ENCODE measurements around the gene RASGRF1.
"Not testable (repeated sequence)": the region's sequence is repeated elsewhere in the genome, so short reads cannot be mapped to it uniquely, and the experiment has no call there.

RASGRF1 gene

DNA sequence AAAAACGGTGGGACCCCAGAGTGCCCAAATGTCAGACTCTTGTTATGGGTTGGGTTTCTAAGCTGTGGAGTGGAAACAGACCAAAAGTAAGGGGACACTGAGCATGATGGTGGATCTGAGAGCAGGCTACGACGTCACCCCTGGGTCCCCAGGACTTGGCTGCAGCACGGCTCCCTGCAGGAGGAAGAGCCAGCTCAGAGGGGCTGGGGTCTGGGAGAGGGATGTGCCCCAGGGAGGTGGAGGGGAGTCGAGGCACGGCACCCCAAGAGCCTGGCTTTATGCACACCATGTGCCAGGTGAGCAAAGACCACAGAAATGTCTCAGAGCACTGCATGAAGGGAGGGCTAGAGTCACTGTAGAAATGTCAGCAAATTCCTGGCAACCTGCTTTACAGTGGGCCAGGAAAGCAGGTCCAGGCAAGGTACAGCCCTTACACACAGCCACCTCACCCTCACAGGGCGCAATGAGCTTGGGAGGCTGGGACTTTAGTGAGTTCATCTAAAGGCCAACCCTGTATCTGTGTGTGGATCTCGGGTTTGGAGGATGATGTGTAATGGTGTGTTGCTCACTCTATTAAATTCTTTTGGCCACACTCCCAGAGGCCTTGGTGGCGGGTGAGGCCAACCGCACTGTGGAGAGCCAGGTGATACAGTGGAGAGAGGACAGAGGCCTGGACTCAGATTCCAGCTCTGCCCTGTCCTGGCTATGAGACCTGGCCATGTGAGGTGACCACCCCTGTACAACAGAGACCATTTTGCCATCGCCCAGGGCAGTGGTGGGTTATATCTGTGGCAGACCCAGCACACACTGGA is 159.8 kb downstream of the RASGRF1 start:
- no peak for DNase-seq (ENCODE audit: low read depth in 2 of 2)

DNA sequence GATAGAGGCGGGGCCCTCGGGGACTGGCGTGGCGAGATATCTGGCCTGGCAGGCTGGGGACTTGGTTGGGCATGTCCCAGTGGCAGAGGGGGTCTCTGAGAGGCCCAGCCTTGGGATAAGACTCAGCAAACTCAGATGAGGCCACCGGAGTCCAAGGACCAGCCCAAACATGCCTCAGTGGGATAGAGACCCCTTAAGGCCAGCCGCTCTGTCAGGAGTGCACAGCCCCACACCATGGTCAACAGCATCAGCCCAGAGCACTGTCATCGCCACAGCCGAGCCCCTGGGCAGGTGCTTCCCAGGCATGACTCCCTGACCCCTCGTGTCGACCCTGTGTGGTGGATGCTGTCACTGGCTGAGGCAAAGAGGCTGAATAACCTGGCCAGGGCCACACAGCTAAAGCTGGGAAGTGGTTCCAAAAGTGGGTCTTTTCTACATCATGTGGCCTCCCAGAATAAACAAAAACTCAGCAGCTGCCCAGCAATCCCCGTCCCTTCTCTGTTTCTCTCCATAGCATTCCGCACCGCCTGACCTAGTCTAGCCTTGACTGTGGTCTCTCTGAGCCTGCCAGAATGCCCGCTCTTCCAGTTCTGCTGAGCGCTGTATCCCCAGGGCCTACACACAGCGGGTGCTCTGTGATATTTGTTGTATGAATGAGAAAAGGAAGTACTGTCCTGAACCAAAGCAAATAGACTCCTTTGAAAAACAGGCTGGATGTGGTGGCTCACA is 160.9 kb downstream of the RASGRF1 start:
- DNase-seq (ENCODE audit: low read depth in 2 of 2) = no peak

DNA sequence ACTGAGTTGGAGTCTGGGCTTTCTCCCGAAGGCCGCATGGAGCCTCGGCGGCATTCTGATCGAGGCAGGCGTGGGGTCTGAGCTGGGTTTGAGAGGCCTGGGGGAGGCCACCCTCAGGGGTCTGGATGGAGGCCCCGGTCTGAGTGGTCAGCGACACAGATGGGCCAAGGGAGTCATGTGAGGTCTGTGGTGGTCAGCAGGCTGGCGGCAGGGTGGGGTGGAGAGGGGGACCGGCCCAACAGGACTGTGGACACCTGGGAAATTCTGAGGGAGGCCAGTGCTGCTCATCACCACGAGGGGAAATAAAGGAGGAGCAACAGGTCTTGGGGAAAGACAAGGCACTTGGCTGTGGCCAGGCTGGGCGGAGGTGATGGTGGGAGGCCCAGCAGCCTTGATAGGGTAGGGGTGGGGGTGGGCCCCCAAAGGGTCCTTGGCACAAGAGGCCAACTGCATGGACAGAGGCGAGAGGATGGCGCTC is 161.9 kb downstream of the RASGRF1 start:
- no peak for DNase-seq (ENCODE audit: low read depth in 2 of 2)

DNA sequence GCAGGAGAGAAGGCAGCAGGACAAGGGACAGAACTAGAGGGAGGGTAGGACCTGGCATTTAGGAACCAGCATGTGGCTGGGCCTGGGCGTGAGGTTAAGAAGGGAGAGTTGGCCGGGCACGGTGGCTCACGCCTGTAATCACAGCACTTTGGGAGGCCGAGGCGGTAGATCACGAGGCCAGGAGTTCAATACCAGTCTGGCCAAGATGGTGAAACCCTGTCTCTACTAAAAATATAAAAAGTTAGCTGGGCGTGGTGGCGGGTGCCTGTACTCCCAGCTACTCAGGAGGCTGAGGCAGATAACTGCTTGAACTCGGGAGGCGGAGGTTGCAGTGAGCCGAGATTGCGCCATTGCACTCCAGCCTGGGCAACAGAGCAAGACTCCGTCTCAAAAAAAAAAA is 162.4 kb downstream of the RASGRF1 start:
- not testable (repeated sequence) for DNase-seq (ENCODE audit: low read depth in 2 of 2)

DNA sequence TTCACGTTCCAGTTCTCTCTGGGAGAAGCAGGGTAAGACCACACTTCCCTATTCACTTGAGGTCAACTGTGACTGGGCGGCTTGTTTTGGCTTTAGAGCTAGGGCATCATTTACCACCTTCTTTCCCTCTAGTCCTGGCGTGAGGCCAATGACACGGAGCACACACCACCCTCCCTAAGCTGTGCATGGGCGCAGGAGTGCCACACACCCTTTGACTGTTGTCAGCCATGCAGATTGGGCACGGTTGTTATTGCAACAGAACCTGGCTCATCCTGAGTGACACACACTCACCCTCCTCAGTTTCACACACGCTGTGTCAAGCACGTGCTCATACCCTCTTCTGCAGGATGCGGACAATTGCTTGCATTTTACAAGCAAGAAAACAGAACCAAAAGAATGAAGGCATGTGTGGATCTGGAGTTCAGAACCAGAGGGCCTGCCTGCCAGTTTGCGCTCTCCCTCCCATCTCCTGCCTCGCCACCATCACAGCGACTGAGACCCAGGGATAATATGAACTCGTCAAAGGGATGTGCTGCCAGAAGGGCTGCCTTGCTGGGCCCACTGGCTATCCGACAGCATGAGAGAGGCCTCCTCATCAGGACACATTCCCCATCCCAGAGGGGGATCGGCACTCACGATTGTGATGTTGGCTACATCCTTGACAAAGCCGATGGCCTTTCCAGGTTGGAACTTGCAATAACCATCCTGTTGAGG is 163.3 kb downstream of the RASGRF1 start:
- no peak for DNase-seq (ENCODE audit: low read depth in 2 of 2)

DNA sequence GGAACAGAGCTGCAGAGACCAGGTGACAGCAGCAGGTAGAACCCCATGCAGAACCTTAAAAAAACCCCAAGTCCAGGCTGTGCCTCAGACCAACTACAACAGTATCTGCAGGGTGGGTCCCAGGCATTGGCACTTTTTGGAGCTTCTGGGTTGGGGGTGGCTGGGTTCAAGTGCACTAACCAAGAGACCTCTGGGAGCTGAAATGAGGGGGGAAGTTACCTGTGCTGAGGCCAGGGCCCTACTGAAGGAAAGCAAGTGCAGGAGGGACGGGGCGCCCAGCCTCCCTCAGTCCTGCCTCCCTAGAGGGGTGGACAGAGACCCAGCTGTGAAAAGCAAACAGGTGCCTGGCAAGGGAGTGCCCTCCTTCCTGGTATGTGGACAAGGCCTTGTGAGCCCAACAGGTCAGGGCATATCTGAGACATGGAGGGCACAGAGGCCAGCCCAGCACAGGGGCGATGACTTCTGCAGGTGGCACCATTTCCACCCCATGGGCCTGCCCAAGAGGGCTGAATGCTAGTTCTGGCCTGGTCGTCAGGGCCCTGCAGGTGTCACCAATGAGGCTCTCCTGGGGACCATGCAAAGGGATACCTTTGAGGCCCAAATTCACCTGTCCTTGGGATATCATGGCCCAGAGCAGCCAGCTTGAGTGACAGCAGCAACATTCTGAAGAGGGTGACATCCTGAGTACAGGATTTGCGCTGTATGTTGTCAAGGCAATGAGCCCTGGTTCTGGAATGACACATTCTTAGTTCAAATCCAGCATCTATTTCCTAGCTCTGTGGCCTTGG is 164.4 kb downstream of the RASGRF1 start:
- no peak for DNase-seq (ENCODE audit: low read depth in 2 of 2)

DNA sequence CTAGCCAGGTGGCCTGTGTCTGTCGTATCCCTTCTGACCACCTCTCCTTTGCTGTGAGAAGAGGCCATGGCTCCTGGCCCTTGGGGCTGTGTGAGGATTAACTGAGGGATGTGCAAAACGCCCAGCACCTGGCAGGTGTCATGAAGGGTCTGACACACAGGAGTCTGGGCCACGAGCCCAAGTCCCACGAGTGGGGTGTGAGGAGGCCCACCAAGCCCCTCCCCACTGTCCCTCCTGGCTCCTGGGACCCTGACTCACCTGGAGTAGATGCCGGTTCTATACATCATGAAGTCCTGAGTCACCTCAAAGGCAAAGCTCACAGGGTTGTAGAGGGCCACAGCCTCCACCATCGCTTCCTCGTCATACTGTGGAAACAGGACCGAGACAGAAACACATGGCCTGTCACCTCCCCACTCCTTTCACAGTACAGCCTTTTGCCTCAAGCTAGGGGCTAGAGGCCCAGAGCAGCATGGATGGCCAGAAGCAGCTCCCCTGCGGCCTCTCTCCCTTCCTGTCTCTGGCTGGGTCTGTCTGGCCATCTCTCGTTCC is 165.4 kb downstream of the RASGRF1 start:
- DNase-seq (ENCODE audit: low read depth in 2 of 2) = no peak

DNA sequence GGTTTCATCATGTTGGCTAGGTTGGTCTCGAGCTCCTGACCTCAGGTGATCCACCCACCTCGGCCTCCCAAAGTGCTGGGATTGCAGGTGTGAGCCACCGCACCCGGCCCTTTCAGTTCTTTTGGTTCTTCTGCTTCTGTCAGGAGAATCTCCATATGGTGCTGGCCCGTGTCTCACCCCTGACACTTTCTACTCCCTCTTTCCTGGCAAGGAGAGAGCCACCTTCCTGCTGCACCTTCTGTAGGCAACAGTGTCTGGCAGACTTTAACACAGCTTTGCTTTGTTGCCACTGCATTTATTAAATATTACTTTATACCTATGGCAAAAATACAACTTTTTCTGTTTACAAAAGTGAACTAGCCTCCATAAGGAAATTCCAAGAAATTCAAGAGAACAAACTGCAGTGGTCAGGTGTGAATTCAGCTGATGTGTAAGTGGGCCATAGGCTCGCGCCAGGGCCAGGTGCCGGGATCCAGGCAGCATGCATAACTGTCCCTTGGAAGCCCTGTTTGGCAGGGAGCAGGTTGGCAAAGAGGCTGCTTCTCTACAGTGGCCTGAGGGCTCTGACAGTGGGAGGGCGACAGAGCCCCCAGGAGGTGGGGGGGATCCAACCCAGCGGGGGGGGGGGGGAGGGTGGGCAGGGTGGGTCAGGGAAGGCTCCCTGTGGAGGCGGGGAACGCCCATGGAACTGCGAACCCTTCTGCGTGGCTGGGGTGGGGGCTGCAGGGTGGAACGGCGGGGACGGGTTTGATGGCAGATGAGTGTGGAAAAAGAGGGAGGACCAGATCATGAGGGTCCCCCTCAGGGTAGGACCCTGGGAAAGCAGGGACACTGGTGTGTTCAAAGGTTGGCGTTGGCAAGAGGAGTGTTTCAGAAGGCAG is 166.9 kb downstream of the RASGRF1 start:
- DNase-seq (ENCODE audit: low read depth in 2 of 2) = no peak

DNA sequence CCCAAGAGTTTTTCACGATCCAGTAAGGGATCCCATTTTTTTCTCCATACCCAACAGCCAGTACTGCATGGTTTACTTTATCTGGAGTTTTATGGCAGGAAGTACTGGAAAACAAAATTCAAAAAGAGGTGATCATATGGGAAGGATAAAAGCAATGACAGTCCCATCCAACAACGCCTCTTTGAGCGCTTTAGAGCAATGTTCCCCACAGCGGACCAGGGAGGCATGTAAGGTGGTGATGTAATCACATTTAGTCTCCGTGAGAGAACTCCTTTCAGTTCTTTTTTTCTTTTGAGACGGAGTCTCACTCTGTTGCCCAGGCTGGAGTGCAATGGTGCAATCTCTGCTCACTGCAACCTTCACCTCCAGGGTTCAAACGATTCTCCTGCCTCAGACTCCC is 167.6 kb downstream of the RASGRF1 start:
- DNase-seq (ENCODE audit: low read depth in 2 of 2) = no peak

DNA sequence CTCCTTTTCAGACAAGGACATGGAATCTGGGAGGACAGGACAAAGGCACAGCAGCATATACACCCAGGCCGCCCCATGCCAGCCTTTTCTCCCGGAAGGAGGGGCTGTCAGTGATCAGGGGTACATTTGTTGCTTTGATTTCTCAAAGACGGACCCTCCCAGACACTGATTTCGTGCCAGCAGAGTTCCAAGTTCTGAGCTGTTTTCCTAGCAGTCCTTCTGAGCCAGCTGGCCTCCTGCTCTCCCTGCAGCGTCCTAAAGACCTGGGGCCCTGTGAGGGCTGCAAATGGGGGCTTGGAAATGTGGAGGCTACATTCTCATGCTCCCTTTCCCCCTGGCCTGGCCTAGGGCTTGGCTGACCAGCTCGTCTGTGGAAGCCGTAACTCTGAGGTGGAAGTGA is 168.1 kb downstream of the RASGRF1 start:
- DNase-seq (ENCODE audit: low read depth in 2 of 2) = no peak

DNA sequence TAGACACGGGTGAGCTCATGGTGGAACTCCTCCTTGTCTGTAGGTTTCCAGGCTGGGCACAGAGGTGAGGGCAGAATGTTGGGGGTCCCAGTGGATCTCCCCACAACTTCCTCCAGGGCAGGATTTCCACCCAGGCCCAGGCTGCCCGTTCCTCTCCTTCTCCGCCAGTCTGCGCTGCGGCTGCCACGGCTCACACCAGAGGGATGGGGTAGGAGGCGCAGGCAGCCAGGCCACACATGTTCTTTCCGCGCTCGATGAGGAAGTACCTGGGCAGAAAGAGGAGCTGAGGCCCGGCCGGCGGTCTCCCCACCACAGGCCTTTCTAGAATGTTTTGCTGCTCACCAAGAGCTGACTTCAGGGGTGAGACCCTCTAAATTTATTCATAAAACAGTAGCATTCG is 168.6 kb downstream of the RASGRF1 start:
- no peak for DNase-seq (ENCODE audit: low read depth in 2 of 2)

DNA sequence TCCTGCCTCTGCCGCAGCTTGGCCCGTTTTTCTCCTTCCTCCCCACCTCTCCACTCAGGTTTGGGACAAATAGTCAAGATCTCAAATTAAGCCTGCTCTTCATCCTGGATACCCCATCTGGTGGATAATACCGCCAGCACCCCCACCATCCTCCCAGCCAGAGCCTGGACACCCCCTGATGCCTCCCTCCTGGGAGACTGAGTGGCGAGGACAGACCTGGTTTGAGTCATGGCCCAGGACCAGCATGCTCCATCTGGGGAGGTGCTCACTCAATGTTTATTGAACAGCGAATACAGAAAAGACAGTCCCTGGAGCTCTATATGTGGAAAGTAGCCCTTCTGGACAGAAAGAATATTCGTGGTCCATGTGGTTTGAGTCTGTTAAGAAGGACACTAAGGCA is 169.1 kb downstream of the RASGRF1 start:
- DNase-seq (ENCODE audit: low read depth in 2 of 2) = no peak

DNA sequence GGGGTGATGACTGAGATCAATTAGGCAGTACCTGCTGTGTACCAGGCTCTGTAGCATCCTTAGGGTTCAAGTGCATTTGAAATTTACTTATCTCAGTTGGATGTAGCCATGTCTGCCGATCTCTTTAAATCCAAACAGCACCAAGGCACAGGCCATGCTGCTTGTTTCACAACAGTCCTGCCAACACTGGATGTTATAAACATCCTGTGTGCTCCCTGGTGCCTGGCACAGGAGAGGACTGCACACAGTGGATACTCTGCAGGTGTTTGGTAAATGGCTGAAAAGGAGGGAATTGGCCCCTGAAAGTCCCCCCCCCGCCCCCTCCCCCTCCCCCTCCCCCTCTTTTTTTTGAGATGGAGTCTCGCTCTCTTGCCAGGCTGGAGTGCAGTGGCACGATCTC is 172.7 kb downstream of the RASGRF1 start:
- DNase-seq (ENCODE audit: low read depth in 2 of 2) = no peak

DNA sequence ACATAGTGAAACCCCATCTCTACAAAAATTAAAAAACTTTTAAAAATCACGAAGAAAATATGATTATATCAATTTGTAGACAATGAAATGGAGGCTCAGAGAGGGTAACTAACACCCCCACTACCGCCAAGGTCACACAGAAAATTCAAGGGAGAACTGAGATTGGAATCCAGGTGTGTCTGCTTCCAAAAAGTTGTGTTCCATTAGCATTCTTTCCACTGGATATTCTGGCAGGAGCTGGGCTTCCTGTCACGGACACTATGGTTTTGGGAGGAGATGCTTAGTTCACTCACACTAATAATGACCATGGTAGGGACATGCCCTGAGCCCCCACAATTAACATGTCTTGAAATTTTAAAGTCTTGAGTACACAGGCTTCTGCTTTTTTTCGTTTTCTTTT is 174.5 kb downstream of the RASGRF1 start:
- DNase-seq (ENCODE audit: low read depth in 2 of 2) = no peak

DNA sequence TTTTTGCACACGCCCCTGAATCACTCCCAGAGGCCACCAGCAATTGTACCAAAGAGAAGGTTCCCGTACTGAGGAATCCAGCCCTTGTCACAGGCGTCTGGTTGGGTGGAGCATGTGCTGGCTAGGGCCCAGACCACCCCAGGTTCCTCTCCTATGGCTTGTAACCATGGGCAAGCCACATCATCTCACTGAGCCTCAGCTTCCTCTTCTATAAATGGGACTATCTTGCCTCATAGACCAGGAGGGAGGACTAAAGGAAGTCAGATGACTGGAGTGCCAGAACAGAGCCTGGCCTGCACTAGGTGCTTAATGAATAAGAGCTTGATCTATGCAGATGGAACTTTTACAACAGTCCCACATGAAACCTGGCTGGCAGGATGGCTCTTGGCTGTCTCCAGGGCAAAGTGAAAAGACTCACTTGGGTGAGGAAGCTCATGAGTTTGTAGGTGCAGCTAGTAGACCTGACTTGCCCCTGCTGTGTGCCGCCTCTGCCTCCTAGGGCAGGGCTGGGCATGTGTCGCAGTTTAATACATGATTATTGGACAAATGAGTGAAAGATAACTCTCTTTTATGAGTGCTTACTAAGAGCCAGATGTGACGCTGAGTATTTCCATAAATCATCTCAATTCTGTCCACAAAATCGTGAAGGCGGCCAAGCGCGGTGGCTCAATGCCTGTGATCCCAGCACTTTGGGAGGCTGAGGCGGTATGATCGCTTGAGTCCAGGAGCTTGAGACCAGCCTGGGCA is 175.1 kb downstream of the RASGRF1 start:
- no peak for DNase-seq (ENCODE audit: low read depth in 2 of 2)

DNA sequence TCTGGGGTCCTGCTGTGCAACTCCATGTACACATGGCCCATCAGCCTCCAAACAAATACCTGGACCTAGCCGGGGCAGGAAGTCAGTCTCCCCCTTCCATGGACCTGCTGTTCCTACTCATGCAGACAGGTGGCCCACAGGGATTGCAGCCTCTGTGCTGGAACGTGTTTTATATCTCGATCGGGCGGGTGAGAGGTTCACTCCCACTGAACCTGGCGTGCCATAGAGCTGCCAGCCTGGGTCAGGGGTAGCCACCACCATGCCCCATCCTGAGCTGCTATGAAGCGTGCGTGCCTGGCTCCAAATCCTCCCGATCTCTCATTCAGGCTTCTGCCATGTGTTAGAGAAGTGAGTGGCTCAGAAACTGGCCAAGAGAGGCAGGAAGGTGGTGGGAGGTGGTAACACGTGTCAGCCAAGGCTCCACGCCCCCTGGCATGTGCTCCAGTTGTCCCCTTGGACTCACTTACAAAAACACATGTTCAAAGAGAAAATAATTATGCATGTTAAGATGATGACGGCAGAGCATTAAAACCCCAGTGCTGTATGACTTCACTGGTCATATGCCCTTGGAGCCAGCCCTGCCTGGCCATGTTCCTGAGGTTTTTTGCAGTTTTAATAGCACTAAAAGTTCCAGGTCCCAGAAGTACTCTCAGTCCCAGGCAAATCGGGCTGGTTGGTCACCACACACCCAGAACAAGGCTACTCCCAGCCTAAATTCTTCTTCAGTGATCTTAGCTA is 176.4 kb downstream of the RASGRF1 start:
- DNase-seq (ENCODE audit: low read depth in 2 of 2) = no peak

DNA sequence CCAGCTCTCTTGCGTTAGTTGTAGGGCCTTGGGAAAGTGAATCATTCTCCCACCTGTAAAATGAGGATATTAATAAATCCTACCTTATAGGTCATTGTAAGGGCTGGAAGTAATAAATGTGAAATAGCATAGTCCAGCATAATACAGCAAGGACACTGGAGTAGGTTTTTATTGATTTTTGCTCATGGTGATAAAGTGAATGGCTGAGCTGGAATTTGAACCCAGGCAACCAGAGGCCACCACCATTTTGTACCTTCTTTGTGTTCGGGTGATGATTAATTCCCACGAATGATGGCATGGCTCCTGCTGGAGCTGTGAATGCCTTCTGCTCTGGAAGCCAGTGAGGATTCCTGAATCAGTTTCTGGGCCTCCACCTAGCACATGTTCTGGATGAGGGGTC is 177.6 kb downstream of the RASGRF1 start:
- DNase-seq (ENCODE audit: low read depth in 2 of 2) = no peak

DNA sequence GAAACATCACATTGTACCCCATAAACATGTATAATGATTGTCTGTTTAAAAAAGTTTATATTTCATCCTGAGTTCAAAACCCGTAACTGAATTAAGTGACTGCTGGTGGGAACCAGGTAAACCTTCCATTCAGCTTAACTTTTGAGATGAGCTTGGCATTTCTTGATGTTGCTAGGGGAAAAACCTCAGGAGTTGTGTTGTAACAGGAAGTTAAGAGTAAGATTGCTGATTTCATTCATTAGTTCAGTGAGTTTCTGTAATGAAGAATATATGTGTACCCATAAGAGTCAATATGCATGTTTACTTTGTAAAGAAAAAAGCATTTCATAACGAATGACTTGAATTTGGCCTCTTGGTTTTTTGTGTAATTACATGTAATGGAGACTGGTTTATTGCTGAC is 178.3 kb downstream of the RASGRF1 start:
- no peak for DNase-seq (ENCODE audit: low read depth in 2 of 2)

DNA sequence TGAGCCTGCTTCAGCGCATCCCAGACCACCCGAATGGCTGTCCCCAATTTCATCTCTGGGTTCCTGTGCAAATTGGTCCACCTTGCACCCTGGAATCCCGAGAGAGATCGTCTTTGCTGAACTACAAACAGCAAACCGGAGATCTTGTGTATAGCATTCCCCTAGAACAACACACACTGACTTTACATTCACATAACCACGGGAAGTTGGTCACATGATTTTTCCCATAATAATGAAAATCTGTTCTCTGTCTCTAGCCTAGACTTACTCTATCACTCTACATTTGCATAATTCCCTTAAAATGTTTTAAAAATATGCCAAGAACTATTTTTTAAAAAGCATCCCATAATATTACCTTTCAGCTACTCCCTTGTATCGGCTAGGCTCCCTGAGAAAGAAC is 180.3 kb downstream of the RASGRF1 start:
- no peak for DNase-seq (ENCODE audit: low read depth in 2 of 2)

Data from activated CD8-positive, alpha-beta memory T cell treated with anti-CD3 and anti-CD28 coated beads for 4 hours (primary cell).